ENCODE data around the gene POLN. TPM values are rescaled to one million over a fixed set of nuclear protein-coding genes. Genes with fewer than 3 reads are reported as not detected.

The POLN gene
- total RNA-seq, 1 experiment from 2014 or later, result 0.26 TPM

DNA sequence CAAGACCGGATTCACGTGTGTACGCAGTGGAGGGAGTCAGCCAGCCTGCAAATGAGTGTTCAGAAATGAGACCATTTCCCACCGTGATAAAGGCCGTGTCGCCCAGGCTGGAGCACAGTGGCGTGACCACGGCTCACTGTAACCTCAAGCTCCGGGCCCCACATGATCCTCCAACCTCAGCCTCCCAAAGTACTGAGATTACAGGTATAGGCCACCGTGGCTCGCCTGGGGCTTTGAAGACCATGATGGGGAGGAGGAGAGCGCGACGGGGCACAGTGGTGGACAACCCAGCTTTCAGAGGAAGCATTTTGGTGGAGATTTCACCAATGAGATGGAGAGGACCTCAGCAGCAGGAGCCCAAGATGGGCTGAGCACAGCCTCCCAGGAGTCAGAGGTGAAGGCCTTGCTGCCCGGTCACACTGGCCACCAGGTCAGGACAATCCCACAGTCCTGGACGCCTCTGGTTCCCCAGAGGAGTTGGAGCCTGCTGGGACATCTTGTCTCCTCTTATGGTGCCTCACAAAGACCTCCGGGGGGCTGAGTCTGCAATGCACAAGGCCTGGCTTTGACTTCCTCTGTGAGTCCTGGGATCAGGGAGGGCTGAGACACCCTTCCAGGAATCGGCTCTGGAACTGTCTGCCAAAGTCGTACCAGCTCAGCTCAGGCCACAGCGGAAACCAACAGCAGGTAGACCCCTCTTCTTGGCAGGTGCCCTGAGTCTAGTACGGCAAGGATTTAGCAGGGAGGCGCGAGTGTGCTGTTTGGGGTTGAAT, 42.4 kb upstream of the POLN start:
- no TSS peak for BruUV-seq (replicated peaks)
- ChIA-PET CTCF (no interaction called here), POLR2A (ENCODE audit: unreplicated experiment) (no interaction called here)
- no peak overlapping the region for H3K4me2 ChIP-seq (ENCODE audit: low read length)
- no peak for TF ChIP-seq CTCF (conservative IDR thresholded peaks at IDR 0.05; ENCODE audit: low read depth, low read length)
- TF ChIP-seq EZH2 (IDR thresholded peaks at IDR 0.05; ENCODE audit: low read length, unreplicated experiment), result no peak
- TF ChIP-seq EZH2phosphoT487 (IDR thresholded peaks at IDR 0.05; ENCODE audit: borderline replicate concordance, low read length), result no peak
- no peaks in the 10 kb centered on the region for H3K9me3 ChIP-seq (ENCODE audit: low read length)
- H3K4me1 ChIP-seq (ENCODE audit: insufficient read depth, low read length), result peaks cover 11% of the 10 kb centered on the region
- H2AFZ ChIP-seq (ENCODE audit: low read length), result no peak overlapping the region
- DNase-seq (no peak), ATAC-seq (no peak)
- no peak overlapping the region for H3K9ac ChIP-seq (ENCODE audit: low read length)
- no peaks in the 10 kb centered on the region for H3F3A ChIP-seq (ENCODE audit: low read length, unreplicated experiment)
- intact Hi-C loops (cut with micrococcal nuclease), result no loop called here
- H4K20me1 ChIP-seq (ENCODE audit: low read length), result no peaks in the 10 kb centered on the region
- no peaks in the 10 kb centered on the region for H3K9me2 ChIP-seq (replicated peaks; ENCODE audit: low read length)
- no peak overlapping the region for H3K4me3 ChIP-seq (ENCODE audit: low read length)
- H3K27me3 ChIP-seq (ENCODE audit: low read length), result no peaks in the 10 kb centered on the region
- H3K36me3 ChIP-seq (ENCODE audit: low read depth, low read length), result no peaks in the 10 kb centered on the region
- no peaks in the 10 kb centered on the region for H3K79me2 ChIP-seq (ENCODE audit: low read length)
- no peak overlapping the region for H3K27ac ChIP-seq (ENCODE audit: low read length)

DNA sequence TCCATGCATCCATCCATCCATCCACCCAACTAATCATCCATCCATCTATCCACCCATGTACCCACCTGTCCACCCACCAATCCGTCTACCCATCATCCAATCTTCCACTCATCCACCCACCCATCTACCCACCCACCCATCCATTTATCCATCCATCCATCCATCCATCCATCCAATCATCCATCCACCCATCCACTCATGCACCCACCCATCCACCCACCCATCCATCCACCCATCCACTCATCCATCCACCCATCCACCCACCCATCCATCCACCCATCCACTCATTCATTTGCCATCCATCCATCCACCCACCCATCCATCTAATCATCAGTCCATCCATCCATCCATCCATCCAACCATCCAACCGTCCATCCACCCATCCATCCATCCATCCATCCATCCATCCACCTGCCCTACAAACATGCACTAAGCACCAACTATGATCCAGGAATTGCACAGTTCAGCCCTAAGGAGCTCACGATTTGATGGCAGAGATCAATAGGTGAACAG, 41.3 kb upstream of the POLN start:
- ATAC-seq, result no peak
- no TSS peak for BruUV-seq (replicated peaks)
- POLR2A ChIA-PET (ENCODE audit: unreplicated experiment), result no interaction called here

More for the DNA sequence above, 41.3 kb upstream of the POLN start:
- intact Hi-C loops (cut with micrococcal nuclease), result no loop called here
- Histone ChIP-seq H3K9ac (ENCODE audit: low read length) (no peak overlapping the region), H3K79me2 (ENCODE audit: low read length) (no peaks in the 10 kb centered on the region), H3F3A (ENCODE audit: low read length, unreplicated experiment) (no peaks in the 10 kb centered on the region), H4K20me1 (ENCODE audit: low read length) (no peaks in the 10 kb centered on the region), H3K27ac (ENCODE audit: low read length) (no peak overlapping the region), H3K36me3 (ENCODE audit: low read depth, low read length) (no peaks in the 10 kb centered on the region), H3K4me1 (ENCODE audit: insufficient read depth, low read length) (peaks cover 11% of the 10 kb centered on the region), H3K4me3 (ENCODE audit: low read length) (no peak overlapping the region), H3K4me2 (ENCODE audit: low read length) (no peak overlapping the region), H3K27me3 (ENCODE audit: low read length) (no peaks in the 10 kb centered on the region), H3K9me3 (ENCODE audit: low read length) (no peaks in the 10 kb centered on the region), H3K9me2 (replicated peaks; ENCODE audit: low read length) (no peaks in the 10 kb centered on the region), H2AFZ (ENCODE audit: low read length) (no peak overlapping the region)
- no peak for DNase-seq
- no peak for TF ChIP-seq EZH2phosphoT487 (IDR thresholded peaks at IDR 0.05; ENCODE audit: borderline replicate concordance, low read length)
- TF ChIP-seq CTCF (conservative IDR thresholded peaks at IDR 0.05; ENCODE audit: low read depth, low read length), result no peak
- TF ChIP-seq EZH2 (IDR thresholded peaks at IDR 0.05; ENCODE audit: low read length, unreplicated experiment), result no peak
- CTCF ChIA-PET, result no interaction called here

Data from PC-3 (cell line).